AG04450 (cell line): ENCODE measurements around the gene SLC6A16. TPM values are rescaled to one million over a fixed set of nuclear protein-coding genes. Genes with fewer than 3 reads are reported as not detected.
A peak's percentile ranks its signal among the peaks of the same experiment; 100 is the strongest.
"Not testable (repeated sequence)": the region's sequence is repeated elsewhere in the genome, so short reads cannot be mapped to it uniquely, and the experiment has no call there.

Experiments used
- CTCF ChIA-PET: fragments of 300-600, 350-600 bp; formaldehyde crosslinking; extraction: SDS; loops from one replicate; lab custom pipeline; 2022; ENCODE audit warnings: antibody characterized with exemption, inconsistent platforms; lab: Charles Lee
- POLR2A ChIA-PET: fragments of 350-600 bp; formaldehyde crosslinking; extraction: SDS; loops from one replicate; lab custom pipeline; 2021; ENCODE audit warnings: antibody characterized with exemption, inconsistent platforms; lab: Yijun Ruan, JAX
- DNase-seq: peaks from one replicate; pipeline ENCODE4 v3.0.0-alpha.2; 2011; ENCODE audit warnings: low read depth, low spot score
- H3K27ac ChIP-seq: one replicate; pipeline ENCODE4 v1.5.1; 2012; ENCODE audit warnings: low read depth, low read length, control low read depth
- H3K27me3 ChIP-seq: one replicate; pipeline ENCODE4 v1.6.0; 2012; ENCODE audit warnings: low read length; ENCODE audit not compliant: control insufficient read depth, insufficient read depth
- H3K4me3 ChIP-seq: 2 replicates; pipeline ENCODE4 v1.5.1; 2011; ENCODE audit warnings: mild to moderate bottlenecking, low read depth, low read length, control low read depth
- H3K9me3 ChIP-seq: 2 replicates; pipeline ENCODE4 v1.5.1; 2012; ENCODE audit warnings: low read length; ENCODE audit not compliant: control insufficient read depth, insufficient read depth
- polyA plus RNA-seq: library from polyadenylated mRNA; depleted of rRNA; stranded (reverse); fragments of >200 nt; gene quantifications from 2 replicates; pipeline ENCODE4 v1.2.3, GENCODE V29; 2011
- TF ChIP-seq, protein P1 (sequence below): IDR thresholded peaks from 2 replicates; pipeline ENCODE4 v1.5.1; 2011; ENCODE audit warnings: low read depth, low read length, control low read depth, inconsistent platforms

The SLC6A16 gene
- polyA plus RNA-seq, 1 experiment, result 1.6 TPM

DNA sequence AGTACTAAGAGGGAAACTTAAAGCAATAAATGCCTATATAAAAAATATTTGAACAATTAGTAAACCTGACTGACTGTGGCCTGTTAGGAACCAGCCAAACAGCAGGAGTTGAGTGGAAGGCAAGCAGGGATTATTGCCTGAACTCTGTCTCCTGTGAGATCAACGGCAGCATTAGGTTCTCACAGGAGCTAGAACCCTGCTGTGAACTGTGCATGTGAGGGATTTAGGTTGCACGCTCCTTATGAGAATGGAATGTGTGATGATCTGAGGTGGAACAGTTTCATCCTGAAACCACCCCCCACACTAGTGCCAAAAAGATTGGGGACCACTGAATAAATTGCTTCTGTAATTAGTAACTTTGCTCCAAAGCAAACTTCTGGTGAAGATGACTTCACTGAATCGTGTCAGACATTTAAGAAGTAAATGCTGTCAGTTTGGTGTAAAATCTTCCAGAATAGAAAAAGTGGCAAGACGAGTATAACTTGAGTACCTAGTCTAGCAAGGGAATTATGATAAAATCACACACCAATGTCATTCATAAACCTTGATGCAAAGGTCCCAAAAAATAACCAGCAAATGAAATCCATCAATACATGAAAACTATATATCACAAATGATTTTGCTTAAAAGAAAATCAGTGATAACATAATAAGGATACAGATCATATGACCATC, 53.8 kb downstream of the SLC6A16 start:
- CTCF ChIA-PET, result interaction anchor here (0.9 kb wide), 1 partner anchor 30 kb away, joined by 3 read pairs; no protein-coding TSS in a partner anchor
- POLR2A ChIA-PET, result no interaction called here
- Histone ChIP-seq H3K4me3 (no peak overlapping the region), H3K27me3 (peaks cover 3% of the 10 kb centered on the region), H3K9me3 (peaks cover 11% of the 10 kb centered on the region; the same call in 1 of the 2 replicates), H3K27ac (no peak overlapping the region)
- DNase-seq, result no peak
- TF ChIP-seq, protein P1, sequence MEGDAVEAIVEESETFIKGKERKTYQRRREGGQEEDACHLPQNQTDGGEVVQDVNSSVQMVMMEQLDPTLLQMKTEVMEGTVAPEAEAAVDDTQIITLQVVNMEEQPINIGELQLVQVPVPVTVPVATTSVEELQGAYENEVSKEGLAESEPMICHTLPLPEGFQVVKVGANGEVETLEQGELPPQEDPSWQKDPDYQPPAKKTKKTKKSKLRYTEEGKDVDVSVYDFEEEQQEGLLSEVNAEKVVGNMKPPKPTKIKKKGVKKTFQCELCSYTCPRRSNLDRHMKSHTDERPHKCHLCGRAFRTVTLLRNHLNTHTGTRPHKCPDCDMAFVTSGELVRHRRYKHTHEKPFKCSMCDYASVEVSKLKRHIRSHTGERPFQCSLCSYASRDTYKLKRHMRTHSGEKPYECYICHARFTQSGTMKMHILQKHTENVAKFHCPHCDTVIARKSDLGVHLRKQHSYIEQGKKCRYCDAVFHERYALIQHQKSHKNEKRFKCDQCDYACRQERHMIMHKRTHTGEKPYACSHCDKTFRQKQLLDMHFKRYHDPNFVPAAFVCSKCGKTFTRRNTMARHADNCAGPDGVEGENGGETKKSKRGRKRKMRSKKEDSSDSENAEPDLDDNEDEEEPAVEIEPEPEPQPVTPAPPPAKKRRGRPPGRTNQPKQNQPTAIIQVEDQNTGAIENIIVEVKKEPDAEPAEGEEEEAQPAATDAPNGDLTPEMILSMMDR, result no peak

DNA sequence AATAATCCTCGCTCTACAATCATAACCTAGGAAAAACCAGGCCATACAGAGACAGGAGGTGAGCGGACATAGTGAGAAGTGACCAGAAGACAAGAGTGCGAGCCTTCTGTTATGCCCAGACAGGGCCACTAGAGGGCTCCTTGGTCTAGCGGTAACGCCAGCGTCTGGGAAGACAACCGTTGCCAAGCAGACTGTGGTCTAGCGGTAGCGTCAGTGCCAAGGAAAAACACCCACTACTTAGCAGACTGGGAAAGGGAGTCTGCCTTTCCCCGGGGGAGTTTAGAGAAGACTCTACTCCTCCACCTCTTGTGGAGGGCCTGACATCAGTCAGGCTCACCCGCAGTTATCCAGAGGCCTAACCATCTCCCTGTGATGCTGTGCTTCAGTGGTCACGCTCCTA, 58.6 kb downstream of the SLC6A16 start:
- CTCF ChIA-PET, POLR2A ChIA-PET, H3K27ac ChIP-seq, H3K4me3 ChIP-seq, H3K27me3 ChIP-seq: not testable (repeated sequence)
- peak; percentile 4 for DNase-seq
- peaks cover 11% of the 10 kb centered on the region; the same call in 1 of the 2 replicates for H3K9me3 ChIP-seq
- TF ChIP-seq, protein P1, result peak; percentile 40

DNA sequence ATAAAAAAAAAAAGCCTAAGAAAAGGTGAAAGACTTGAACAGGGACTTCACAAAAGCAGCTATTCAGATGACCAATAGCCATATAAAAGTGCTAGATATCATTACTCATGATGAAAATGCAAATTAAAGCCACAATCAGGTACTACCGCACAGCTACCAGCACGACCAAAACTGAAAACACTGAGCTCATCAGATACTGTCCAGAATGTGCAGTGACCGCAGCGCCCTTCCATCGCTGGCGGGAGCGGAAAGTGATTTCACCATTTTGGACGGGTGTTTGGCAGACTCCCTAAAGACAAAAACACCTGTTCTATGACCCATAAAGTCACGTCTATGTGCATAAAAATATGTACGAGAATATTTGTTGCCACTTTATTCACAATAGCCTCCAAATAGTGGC, 60.7 kb downstream of the SLC6A16 start:
- DNase-seq, result no peak
- no peak overlapping the region for H3K27ac ChIP-seq

DNA sequence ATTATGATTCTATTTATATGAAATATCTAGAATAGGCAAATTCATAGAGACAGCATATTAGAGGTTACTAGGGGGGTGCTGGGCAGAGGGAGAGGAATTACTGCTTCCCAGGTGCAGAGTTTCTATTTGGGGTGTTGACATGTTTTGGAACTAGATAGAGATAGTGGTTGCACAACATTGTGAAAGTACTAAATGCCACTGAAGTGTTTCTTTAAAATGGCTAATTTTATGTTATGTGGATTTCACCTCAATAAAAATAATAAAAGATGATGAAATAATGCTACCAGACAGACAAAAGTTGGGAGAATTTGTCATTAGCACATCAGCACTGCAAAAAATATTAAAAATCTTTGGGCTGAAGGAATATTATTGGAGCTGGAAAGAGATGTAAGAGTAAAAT, 63.4 kb downstream of the SLC6A16 start:
- POLR2A ChIA-PET, result no interaction called here
- H3K27me3 ChIP-seq, result peaks cover 6% of the 10 kb centered on the region
- no peak overlapping the region for H3K27ac ChIP-seq
- DNase-seq, result no peak
- peaks cover 10% of the 10 kb centered on the region; the same call in 1 of the 2 replicates for H3K9me3 ChIP-seq
- CTCF ChIA-PET, result interaction anchor here (1.1 to 1.4 kb wide), 2 partner anchors 66 to 181 kb away, joined by 3 read pairs; no protein-coding TSS in a partner anchor
- H3K4me3 ChIP-seq, result no peak overlapping the region
- TF ChIP-seq, protein P1, result no peak

More for the DNA sequence above, 60.7 kb downstream of the SLC6A16 start:
- TF ChIP-seq, protein P1, result no peak
- H3K27me3 ChIP-seq, result no peaks in the 10 kb centered on the region
- ChIA-PET CTCF (interaction anchor here (1.3 to 1.4 kb wide), 2 partner anchors 38 to 65 kb away, joined by 3 to 5 read pairs; no protein-coding TSS in a partner anchor), POLR2A (no interaction called here)
- no peak overlapping the region for H3K4me3 ChIP-seq
- peaks cover 11% of the 10 kb centered on the region; the same call in 1 of the 2 replicates for H3K9me3 ChIP-seq

DNA sequence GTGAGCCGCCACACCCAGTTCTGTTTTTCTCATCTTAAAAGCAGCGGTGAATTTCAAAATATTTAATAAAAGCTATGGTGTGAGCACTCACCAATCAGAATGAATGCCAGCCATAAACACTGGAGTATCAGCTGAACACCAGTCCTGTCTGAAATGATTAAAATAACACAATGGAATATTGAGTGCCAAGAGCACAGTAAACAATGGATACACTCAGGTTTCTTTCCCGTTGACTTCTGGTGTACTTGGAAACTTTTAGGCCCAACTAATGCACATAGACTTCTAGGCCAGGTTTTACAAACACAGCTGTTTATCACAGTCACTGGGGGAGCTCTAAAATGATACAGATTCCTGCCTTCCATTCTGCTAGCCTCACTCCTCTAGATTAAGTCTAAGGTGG, 68.3 kb downstream of the SLC6A16 start:
- TF ChIP-seq, protein P1, result no peak
- Histone ChIP-seq H3K27me3 (peaks cover 15% of the 10 kb centered on the region), H3K4me3 (no peak overlapping the region), H3K27ac (no peak overlapping the region), H3K9me3 (peaks cover 9% of the 10 kb centered on the region; the same call in 1 of the 2 replicates)
- CTCF ChIA-PET, result no interaction called here
- no peak for DNase-seq
- POLR2A ChIA-PET, result interaction anchor here (0.8 kb wide), 1 partner anchor 30 kb away, joined by 3 read pairs; no protein-coding TSS in a partner anchor
